EL (cell line): ENCODE measurements around the gene SMAD7.

Experiments
- DNase-seq: peaks from one replicate; pipeline ENCODE4 v3.0.0-alpha.2; 2016

SMAD7 gene

GRCh38 chr18:48943736-48944527 is 6.8 kb downstream of the SMAD7 start:
- no peak for DNase-seq

- DNase-seq = no peak
These were observed 7.4 kb downstream of the SMAD7 start for GRCh38 chr18:48943333-48943732.

GRCh38 chr18:48942554-48943261 is 8.1 kb downstream of the SMAD7 start:
- DNase-seq = peak; percentile 99

- DNase-seq = no peak
These were observed 8.7 kb downstream of the SMAD7 start for GRCh38 chr18:48942086-48942485.

GRCh38 chr18:48941672-48942071 is 9.1 kb downstream of the SMAD7 start:
- DNase-seq = no peak

- DNase-seq = no peak
These were observed 9.7 kb downstream of the SMAD7 start for GRCh38 chr18:48940854-48941611.

GRCh38 chr18:48939205-48940097 is 11.3 kb downstream of the SMAD7 start:
- DNase-seq = peak; percentile 55

- DNase-seq = no peak
These were observed 11.9 kb downstream of the SMAD7 start for GRCh38 chr18:48938827-48939204.

- DNase-seq = no peak
These were observed 12.7 kb downstream of the SMAD7 start for GRCh38 chr18:48937869-48938750.

GRCh38 chr18:48935433-48935774 is 15.4 kb downstream of the SMAD7 start:
- DNase-seq = no peak

GRCh38 chr18:48934723-48935432 is 15.9 kb downstream of the SMAD7 start:
- DNase-seq = no peak

GRCh38 chr18:48934415-48934722 is 16.4 kb downstream of the SMAD7 start:
- DNase-seq = no peak

GRCh38 chr18:48933578-48934414 is 17.0 kb downstream of the SMAD7 start:
- no peak for DNase-seq

- DNase-seq = no peak
These were observed 17.8 kb downstream of the SMAD7 start for GRCh38 chr18:48932822-48933510.

GRCh38 chr18:48932462-48932818 is 18.3 kb downstream of the SMAD7 start:
- DNase-seq = no peak

GRCh38 chr18:48931680-48932461 is 18.9 kb downstream of the SMAD7 start:
- no peak for DNase-seq

- DNase-seq = no peak
These were observed 19.8 kb downstream of the SMAD7 start for GRCh38 chr18:48930926-48931325.

GRCh38 chr18:48929941-48930713 is 20.6 kb downstream of the SMAD7 start:
- peak; percentile 79 for DNase-seq
